Measurements from ENCODE around the gene NGEF.

DNA sequence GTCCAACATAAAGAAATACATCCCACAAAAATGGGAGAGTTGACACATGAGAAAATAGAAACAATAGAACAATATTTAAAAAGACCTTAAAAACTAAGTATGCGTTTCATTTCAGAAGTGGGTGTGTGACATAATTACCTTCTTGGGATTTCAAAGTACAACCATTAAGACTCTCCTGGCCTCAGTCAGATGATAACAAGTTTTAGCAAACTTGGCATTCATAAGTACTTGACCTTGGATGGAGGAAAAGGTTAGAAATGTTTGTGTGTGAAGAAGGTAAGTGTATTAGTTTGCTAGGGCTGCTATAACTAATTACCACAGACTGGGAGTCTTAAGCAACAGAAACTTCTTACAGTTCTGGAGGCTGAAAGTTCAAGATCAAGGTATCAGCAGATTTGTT is 4.9 kb upstream of the NGEF start:
- no peak for TF ChIP-seq SP1 (CRISPR knock-in tag; IDR thresholded peaks at IDR 0.05)
- TF ChIP-seq, protein P1, sequence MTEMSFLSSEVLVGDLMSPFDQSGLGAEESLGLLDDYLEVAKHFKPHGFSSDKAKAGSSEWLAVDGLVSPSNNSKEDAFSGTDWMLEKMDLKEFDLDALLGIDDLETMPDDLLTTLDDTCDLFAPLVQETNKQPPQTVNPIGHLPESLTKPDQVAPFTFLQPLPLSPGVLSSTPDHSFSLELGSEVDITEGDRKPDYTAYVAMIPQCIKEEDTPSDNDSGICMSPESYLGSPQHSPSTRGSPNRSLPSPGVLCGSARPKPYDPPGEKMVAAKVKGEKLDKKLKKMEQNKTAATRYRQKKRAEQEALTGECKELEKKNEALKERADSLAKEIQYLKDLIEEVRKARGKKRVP (CRISPR knock-in tag; IDR thresholded peaks at IDR 0.05) = no peak
- no peak for TF ChIP-seq SPI1 (IDR thresholded peaks at IDR 0.05; ENCODE audit: borderline replicate concordance, low read depth, low read length)
- no peak for TF ChIP-seq PHTF2 (CRISPR knock-in tag; IDR thresholded peaks at IDR 0.05)
- TF ChIP-seq, protein P2, sequence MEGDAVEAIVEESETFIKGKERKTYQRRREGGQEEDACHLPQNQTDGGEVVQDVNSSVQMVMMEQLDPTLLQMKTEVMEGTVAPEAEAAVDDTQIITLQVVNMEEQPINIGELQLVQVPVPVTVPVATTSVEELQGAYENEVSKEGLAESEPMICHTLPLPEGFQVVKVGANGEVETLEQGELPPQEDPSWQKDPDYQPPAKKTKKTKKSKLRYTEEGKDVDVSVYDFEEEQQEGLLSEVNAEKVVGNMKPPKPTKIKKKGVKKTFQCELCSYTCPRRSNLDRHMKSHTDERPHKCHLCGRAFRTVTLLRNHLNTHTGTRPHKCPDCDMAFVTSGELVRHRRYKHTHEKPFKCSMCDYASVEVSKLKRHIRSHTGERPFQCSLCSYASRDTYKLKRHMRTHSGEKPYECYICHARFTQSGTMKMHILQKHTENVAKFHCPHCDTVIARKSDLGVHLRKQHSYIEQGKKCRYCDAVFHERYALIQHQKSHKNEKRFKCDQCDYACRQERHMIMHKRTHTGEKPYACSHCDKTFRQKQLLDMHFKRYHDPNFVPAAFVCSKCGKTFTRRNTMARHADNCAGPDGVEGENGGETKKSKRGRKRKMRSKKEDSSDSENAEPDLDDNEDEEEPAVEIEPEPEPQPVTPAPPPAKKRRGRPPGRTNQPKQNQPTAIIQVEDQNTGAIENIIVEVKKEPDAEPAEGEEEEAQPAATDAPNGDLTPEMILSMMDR (IDR thresholded peaks at IDR 0.05 in 2 of 3, conservative IDR thresholded peaks at IDR 0.05 in 1 of 3; ENCODE audit: insufficient read depth in 2 of 3, low read depth in 1 of 3, low read length in 3 of 3) = no peak
- no peak for TF ChIP-seq TCF7L2 (IDR thresholded peaks at IDR 0.05; ENCODE audit: low read depth, low read length)

Data from K562 (cell line).